Activated T-cell treated with anti-CD3 and anti-CD28 coated beads, Interleukin-2, amount 50 U/mL, for 72 hours (primary cell): ENCODE measurements around the gene VAX1. TPM values are rescaled to one million over a fixed set of nuclear protein-coding genes. Genes with fewer than 3 reads are reported as not detected.

ENCODE experiments used
- ATAC-seq, 2 donors: fragments of 150-1000 bp; cut with Tn5 transposase; replicated peaks in 1 of 2; 2 replicates each; pipeline ENCODE4 v1.10.0; 2021; ENCODE audit warnings: moderate library complexity in 2 of 2, mild to moderate bottlenecking in 1 of 2
- DNase-seq, 2 donors: peaks; one replicate each; pipeline ENCODE4 v3.0.0; 2021 to 2022; ENCODE audit warnings: mixed read lengths in 1 of 2
- H3K27ac Mint-ChIP-seq: one replicate; pipeline ENCODE4 v1.8.0; 2022; ENCODE audit warnings: mild to moderate bottlenecking, moderate library complexity, mixed read lengths
- H3K27me3 Mint-ChIP-seq: one replicate; pipeline ENCODE4 v1.8.0; 2022; ENCODE audit warnings: low read depth, mixed read lengths
- H3K36me3 Mint-ChIP-seq, 2 donors: one replicate each; pipeline ENCODE4 v1.8.0; 2022; ENCODE audit warnings: mixed read lengths in 2 of 2, mild to moderate bottlenecking in 1 of 2; ENCODE audit not compliant: insufficient read depth in 2 of 2
- H3K4me1 Mint-ChIP-seq: one replicate; pipeline ENCODE4 v1.8.0; 2022; ENCODE audit warnings: low read depth, mixed read lengths
- H3K4me3 Mint-ChIP-seq, 2 donors: one replicate each; pipeline ENCODE4 v1.8.0; 2022; ENCODE audit warnings: mild to moderate bottlenecking in 2 of 2, mixed read lengths in 2 of 2, moderate library complexity in 2 of 2
- H3K9me3 Mint-ChIP-seq, 2 donors: one replicate each; pipeline ENCODE4 v1.8.0; 2022; ENCODE audit warnings: mixed read lengths in 2 of 2
- total RNA-seq, 2 donors: library from RNA; stranded (reverse); gene quantifications; one replicate each; pipeline ENCODE4 v1.2.3, GENCODE V29; 2022

The VAX1 gene
- total RNA-seq, 2 donors from 2014 or later = not detected

- no peak for ATAC-seq
These were observed 22.5 kb upstream of the VAX1 start for GRCh38 chr10:117160567-117160966.

GRCh38 chr10:117159390-117159789 is 21.3 kb upstream of the VAX1 start:
- no peaks in the 10 kb centered on the region for H3K36me3 Mint-ChIP-seq
- H3K4me3 Mint-ChIP-seq = no peak overlapping the region
- ATAC-seq = no peak
- peaks cover 13% of the 10 kb centered on the region for H3K4me1 Mint-ChIP-seq
- no peak for DNase-seq
- H3K27me3 Mint-ChIP-seq = peaks cover 81% of the 10 kb centered on the region
- H3K27ac Mint-ChIP-seq = no peak overlapping the region
- H3K9me3 Mint-ChIP-seq = no peaks in the 10 kb centered on the region

More at GRCh38 chr10:117160567-117160966, 22.5 kb upstream of the VAX1 start:
- Mint-ChIP-seq H3K27ac (no peak overlapping the region), H3K4me1 (peaks cover 25% of the 10 kb centered on the region), H3K27me3 (peaks cover 83% of the 10 kb centered on the region), H3K36me3 (no peaks in the 10 kb centered on the region), H3K9me3 (no peaks in the 10 kb centered on the region), H3K4me3 (no peak overlapping the region)
- no peak for DNase-seq

GRCh38 chr10:117158297-117158696 is 20.2 kb upstream of the VAX1 start:
- peaks cover 8% of the 10 kb centered on the region for H3K4me1 Mint-ChIP-seq
- H3K9me3 Mint-ChIP-seq = no peaks in the 10 kb centered on the region
- no peak overlapping the region for H3K4me3 Mint-ChIP-seq

GRCh38 chr10:117152668-117153067 is 14.6 kb upstream of the VAX1 start:
- H3K4me1 Mint-ChIP-seq = no peaks in the 10 kb centered on the region
- no peaks in the 10 kb centered on the region for H3K36me3 Mint-ChIP-seq
- H3K27me3 Mint-ChIP-seq = peaks cover 76% of the 10 kb centered on the region
- no peak for DNase-seq
- no peak overlapping the region for H3K27ac Mint-ChIP-seq
- no peak for ATAC-seq
- no peaks in the 10 kb centered on the region for H3K9me3 Mint-ChIP-seq
- no peak overlapping the region for H3K4me3 Mint-ChIP-seq

More at GRCh38 chr10:117158297-117158696, 20.2 kb upstream of the VAX1 start:
- no peak for ATAC-seq
- Mint-ChIP-seq H3K27ac (no peak overlapping the region), H3K27me3 (peaks cover 86% of the 10 kb centered on the region), H3K36me3 (no peaks in the 10 kb centered on the region)
- no peak for DNase-seq

- peaks cover 0 to 3% of the 10 kb centered on the region in 2 donors for H3K36me3 Mint-ChIP-seq
- no peaks in the 10 kb centered on the region for H3K4me1 Mint-ChIP-seq
- peaks cover 0 to 8% of the 10 kb centered on the region in 2 donors for H3K9me3 Mint-ChIP-seq
- peaks cover 63% of the 10 kb centered on the region for H3K27me3 Mint-ChIP-seq
- no peak overlapping the region for H3K4me3 Mint-ChIP-seq
- DNase-seq (no peak), ATAC-seq (no peak)
- H3K27ac Mint-ChIP-seq = no peak overlapping the region
These were observed 10.2 kb upstream of the VAX1 start for GRCh38 chr10:117148284-117148683.

- H3K4me3 Mint-ChIP-seq = no peak overlapping the region
- H3K27ac Mint-ChIP-seq = no peak overlapping the region
- no peak for ATAC-seq
- no peak for DNase-seq
- peaks cover 0 to 8% of the 10 kb centered on the region in 2 donors for H3K9me3 Mint-ChIP-seq
- no peaks in the 10 kb centered on the region for H3K4me1 Mint-ChIP-seq
- H3K36me3 Mint-ChIP-seq = peaks cover 2 to 3% of the 10 kb centered on the region in 2 donors
- H3K27me3 Mint-ChIP-seq = peaks cover 61% of the 10 kb centered on the region
These were observed 6.9 kb upstream of the VAX1 start for GRCh38 chr10:117145019-117145418.

- DNase-seq (no peak), ATAC-seq (no peak)
- H3K9me3 Mint-ChIP-seq = peaks cover 0 to 8% of the 10 kb centered on the region in 2 donors
- H3K27ac Mint-ChIP-seq = no peak overlapping the region
- no peak overlapping the region for H3K4me3 Mint-ChIP-seq
- peaks cover 60% of the 10 kb centered on the region for H3K27me3 Mint-ChIP-seq
- no peaks in the 10 kb centered on the region for H3K4me1 Mint-ChIP-seq
- peaks cover 2 to 5% of the 10 kb centered on the region in 2 donors for H3K36me3 Mint-ChIP-seq
These were observed 5.2 kb upstream of the VAX1 start for GRCh38 chr10:117143103-117143823.

- Mint-ChIP-seq H3K27ac (no peak overlapping the region), H3K4me3 (no peak overlapping the region), H3K27me3 (peaks cover 67% of the 10 kb centered on the region), H3K36me3 (peaks cover 2 to 5% of the 10 kb centered on the region in 2 donors), H3K4me1 (no peaks in the 10 kb centered on the region), H3K9me3 (peaks cover 0 to 6% of the 10 kb centered on the region in 2 donors)
- no peak for ATAC-seq
- DNase-seq = no peak
These were observed 2.4 kb upstream of the VAX1 start for GRCh38 chr10:117140525-117140902.

GRCh38 chr10:117139581-117140524 is 1.8 kb upstream of the VAX1 start:
- Mint-ChIP-seq H3K4me3 (no peak overlapping the region), H3K4me1 (no peaks in the 10 kb centered on the region), H3K36me3 (peaks cover 2 to 3% of the 10 kb centered on the region in 2 donors), H3K27ac (no peak overlapping the region), H3K9me3 (peaks cover 0 to 2% of the 10 kb centered on the region in 2 donors), H3K27me3 (peaks cover 67% of the 10 kb centered on the region)
- DNase-seq (no peak), ATAC-seq (no peak)

GRCh38 chr10:117138838-117139580 is 939 bp upstream of the VAX1 start:
- Mint-ChIP-seq H3K36me3 (peaks cover 2 to 3% of the 10 kb centered on the region in 2 donors), H3K9me3 (no peaks in the 10 kb centered on the region), H3K4me3 (peak overlapping the region in 1 of 2 donors; percentile 27), H3K4me1 (no peaks in the 10 kb centered on the region), H3K27me3 (peaks cover 69% of the 10 kb centered on the region), H3K27ac (peak overlapping the region; percentile 28)
- ATAC-seq = no peak
- no peak for DNase-seq

- H3K36me3 Mint-ChIP-seq = peaks cover 2% of the 10 kb centered on the region in 2 donors
- no peaks in the 10 kb centered on the region for H3K9me3 Mint-ChIP-seq
- peak overlapping the region; percentile 38 for H3K27ac Mint-ChIP-seq
- H3K4me1 Mint-ChIP-seq = peaks cover 17% of the 10 kb centered on the region
- peak overlapping the region; percentile 46 to 70 for H3K4me3 Mint-ChIP-seq
- ATAC-seq (peak in 1 of 2 donors; percentile 43), DNase-seq (no peak)
- peaks cover 69% of the 10 kb centered on the region for H3K27me3 Mint-ChIP-seq
These were observed 799 bp downstream of the VAX1 start for GRCh38 chr10:117137031-117137910.

- Mint-ChIP-seq H3K36me3 (peaks cover under 1 to 2% of the 10 kb centered on the region in 2 donors), H3K27me3 (peaks cover 69% of the 10 kb centered on the region), H3K4me3 (peak overlapping the region in 1 of 2 donors; percentile 10), H3K9me3 (no peaks in the 10 kb centered on the region), H3K4me1 (peaks cover 25% of the 10 kb centered on the region), H3K27ac (no peak overlapping the region)
- ATAC-seq (no peak), DNase-seq (no peak)
These were observed 1.6 kb downstream of the VAX1 start for GRCh38 chr10:117136391-117136975.
